HG02870 (cell line): ENCODE measurements around the gene BRS3.
"Not testable (repeated sequence)": the region's sequence is repeated elsewhere in the genome, so short reads cannot be mapped to it uniquely, and the experiment has no call there.

Source experiments
- ATAC-seq: cut with Tn5 transposase; IDR thresholded peaks from one replicate; pipeline ENCODE4 v1.9.1; 2021; ENCODE audit warnings: mild to moderate bottlenecking, moderate library complexity; ENCODE audit not compliant: unreplicated experiment

Gene BRS3

DNA sequence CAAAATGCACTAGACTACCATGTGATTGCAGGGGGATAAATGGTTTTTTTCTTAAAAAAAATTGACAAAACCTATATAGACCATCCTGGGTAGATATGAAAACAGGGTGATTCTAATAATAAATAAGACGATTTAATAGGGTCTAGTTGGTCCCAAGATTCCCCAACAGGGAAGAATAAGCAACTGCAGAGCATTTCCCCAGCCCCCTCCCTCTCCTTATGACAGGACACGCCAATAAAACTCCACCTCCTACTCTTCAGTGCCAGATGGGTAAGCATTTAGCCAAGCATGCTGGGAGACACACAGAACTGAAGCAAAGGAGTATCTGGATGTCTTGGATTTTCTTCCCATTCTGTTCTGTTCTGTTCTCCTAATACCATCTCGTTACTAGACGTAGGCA lies at the start of gene BRS3:
Gene BRS3 (plus strand): TSS at position 301 of the 400 bp plus-strand sequence. CDS start 168 bp downstream, outside the sequence.
- ATAC-seq: no peak

DNA sequence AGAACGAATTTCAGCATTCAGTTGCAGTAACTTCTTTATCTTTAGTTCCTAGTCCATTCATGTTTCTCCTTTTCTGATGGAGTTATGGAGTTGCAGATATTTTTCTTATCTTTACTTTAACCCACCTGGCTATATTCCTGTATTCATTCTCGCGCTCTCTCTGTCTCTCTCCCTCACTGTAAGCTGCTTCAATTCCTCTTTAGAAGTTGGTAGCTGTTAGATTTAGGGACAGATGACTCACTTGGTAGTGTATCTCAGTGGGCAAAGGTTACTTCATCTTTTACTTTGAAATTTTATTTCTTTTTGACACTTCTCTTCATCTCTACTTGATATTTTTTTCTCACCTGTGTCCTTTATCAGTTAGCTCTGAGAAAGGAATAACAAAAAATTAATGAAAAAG lies 49.6 kb upstream of the BRS3 start:
- no peak for ATAC-seq

GRCh38 chrX:136445674-136446073 lies 42.1 kb upstream of the BRS3 start:
- not testable (repeated sequence) for ATAC-seq

GRCh38 chrX:136446208-136446607 lies 41.5 kb upstream of the BRS3 start:
- ATAC-seq: no peak

DNA sequence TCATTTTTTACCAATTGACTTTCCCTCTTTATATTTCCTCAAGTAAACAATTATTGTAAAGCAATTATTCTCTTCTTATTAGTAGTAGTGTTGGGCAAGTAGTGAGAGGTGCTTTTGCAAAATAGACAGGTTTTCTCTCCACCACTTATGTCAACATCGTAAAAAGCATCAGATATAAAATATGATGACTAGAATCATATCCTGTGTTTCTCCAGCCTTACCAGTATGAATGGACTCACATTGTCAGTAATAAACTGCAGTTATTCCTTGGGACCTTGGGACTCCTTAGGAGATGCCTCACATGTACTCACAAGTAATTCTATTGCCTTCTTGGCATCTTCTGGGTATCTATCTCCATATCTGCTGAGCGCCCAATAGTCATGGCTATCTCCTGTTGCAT lies 40.4 kb upstream of the BRS3 start:
- no peak for ATAC-seq

DNA sequence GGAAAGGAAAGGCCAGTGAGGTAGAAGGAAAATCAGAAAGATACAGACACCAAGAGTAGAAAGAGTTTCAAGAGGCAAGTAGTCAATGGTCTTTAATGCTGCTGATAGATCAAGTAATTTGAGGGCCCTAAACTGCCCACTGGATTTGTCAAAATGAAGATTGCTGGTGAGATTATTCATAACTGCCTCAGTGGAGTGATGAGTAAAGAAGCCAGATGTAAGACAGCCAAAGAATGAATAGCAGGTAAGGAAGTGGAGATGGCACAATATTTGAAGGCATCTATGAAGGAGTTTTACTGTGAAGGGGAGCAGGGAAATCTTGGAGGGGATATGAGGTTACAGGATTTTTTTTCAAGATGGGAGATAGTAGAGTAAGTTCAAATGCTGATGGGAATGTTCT lies 39.8 kb upstream of the BRS3 start:
- no peak for ATAC-seq

GRCh38 chrX:136450050-136450830 lies 37.5 kb upstream of the BRS3 start:
- no peak for ATAC-seq

- no peak for ATAC-seq
Observed at GRCh38 chrX:136452614-136453013, 35.1 kb upstream of the BRS3 start.

DNA sequence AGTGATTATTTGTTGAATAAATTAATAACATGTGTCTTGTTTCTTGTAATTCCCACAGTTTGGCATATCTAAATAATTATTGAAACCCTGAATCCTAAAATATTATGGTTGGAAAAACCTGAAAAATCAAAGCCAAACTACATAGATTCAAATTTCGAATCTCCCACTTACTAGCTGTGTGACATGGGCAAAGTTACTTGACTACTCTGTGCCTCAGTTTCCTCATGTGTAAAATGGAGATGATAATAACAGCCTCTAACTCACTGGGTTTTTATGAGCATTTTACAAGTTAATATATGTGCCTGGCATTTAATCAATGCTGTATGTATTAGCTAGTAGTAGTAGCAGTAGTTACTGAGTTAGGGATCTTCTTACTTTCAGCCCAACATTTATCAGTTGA lies 34.6 kb upstream of the BRS3 start:
- ATAC-seq: no peak

DNA sequence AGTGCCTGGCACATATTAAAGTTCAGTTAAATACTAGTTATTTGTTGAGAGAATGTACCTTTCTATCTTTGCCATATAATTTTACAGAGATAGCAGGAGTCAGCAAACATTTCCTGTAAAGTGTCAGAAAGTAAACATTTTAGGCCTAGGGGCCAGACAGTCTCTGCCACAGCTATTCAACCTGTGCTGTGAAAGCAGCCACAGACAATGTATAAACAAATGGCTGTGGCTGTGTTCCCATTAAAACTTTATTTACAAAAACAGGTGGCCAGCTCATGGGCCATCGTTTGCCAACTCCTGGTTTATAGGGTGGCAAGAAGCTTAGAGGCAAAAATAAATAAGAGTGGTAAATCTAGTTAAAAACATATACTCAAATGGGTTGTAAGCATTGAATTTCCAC lies 34.0 kb upstream of the BRS3 start:
- no peak for ATAC-seq

GRCh38 chrX:136456133-136456532 lies 31.6 kb upstream of the BRS3 start:
- no peak for ATAC-seq

DNA sequence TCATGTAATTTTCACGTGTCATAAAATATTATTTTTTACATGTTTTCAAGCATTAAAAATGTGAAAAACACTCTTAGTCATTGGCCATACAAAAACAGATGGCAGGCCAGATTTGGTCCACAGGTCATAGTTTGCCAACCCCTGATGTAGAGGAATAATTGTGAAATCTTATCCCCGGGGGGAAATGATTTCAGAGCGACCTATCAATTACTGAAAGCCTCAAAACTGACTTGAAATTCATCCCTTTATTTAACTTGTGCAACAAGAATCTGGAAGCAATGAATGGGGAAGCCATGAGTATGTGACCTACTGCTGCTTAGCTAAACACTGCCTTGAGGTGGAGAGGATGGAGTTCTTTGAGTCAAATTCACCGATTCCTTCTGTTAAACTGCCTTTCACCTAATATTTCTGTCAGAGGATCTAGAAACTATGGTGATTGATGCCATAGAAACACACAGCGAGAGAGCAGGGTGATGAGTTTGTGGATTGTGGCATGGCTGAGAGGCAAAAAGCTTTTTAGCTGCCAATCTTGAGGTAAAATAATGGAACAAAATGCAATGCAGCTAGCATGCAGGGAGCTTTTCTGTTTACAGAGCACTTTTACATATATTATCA lies 30.3 kb upstream of the BRS3 start:
- no peak for ATAC-seq

GRCh38 chrX:136464589-136464988 lies 23.2 kb upstream of the BRS3 start:
- ATAC-seq: no peak

- ATAC-seq: peak; percentile 74
Observed at GRCh38 chrX:136467303-136467702, 20.4 kb upstream of the BRS3 start.

DNA sequence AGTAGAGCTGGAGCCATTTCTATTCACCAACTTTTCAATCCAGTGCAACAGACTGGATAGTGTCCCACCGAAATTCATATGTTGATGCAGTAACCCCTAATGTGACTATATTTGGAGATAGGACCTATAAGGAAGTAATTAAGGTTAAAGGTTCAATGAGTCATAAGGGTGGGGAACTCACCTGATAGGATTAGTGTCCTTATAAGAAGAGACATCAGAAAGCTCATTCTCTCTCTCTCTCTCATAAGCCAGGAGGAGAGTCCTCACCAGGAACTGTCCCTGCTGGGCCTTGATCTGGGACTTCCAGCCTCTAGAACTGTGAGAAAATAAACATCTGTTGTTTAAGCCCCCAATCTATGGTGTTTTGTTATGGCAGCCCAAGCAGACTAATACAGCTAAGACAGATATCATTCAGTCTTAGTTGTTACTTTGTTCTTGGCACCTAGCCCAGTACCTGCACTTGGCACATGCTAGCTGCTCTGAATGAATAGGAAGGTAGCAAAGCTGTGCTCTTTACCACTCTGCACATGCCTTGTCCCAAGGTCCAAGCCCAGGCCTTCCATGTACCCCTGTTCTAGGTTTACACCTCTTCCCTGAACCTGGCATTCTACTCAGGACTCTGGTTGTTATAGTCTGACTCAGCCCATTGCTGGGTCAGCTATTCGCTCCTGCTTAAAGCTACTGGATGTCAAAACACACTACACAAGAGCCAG lies 19.2 kb upstream of the BRS3 start:
- ATAC-seq: no peak

DNA sequence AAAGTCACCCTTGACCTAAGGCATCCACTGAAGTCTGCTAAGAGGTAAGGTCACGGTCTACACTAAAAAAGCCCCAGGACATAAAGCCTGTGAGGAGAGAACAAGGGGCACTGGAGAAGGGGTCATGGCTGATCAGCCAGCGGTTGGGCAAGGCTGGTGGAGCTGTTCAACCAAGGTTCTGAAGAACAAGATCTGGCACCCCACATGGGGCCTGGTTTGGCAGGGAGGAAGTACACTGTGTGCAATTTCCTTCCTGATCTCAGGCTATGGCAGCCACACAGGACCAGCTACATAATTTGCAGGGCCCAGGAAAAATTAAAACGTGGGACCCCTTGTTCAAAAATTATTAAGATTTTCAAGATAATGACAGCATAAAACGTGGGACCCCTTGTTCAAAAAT lies 14.1 kb upstream of the BRS3 start:
- no peak for ATAC-seq

DNA sequence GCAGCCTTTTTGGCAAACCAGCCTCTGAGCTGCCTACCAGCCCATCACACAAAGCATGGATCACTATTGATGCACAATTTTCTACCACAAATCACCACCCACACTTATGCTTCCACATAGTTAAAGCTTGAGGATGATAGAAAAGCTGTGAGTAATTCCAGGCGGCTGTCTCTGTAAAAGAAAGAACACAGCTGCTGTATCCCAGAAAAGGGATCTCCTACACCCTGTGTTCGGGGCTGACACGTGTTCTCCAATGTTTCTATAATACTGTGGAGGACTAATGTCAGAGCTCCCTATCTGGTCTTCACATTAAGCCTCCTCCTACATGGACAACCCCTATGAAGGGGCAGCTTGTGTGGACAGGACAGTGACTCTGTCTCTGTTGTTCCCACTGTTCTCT lies 12.5 kb upstream of the BRS3 start:
- ATAC-seq: no peak

DNA sequence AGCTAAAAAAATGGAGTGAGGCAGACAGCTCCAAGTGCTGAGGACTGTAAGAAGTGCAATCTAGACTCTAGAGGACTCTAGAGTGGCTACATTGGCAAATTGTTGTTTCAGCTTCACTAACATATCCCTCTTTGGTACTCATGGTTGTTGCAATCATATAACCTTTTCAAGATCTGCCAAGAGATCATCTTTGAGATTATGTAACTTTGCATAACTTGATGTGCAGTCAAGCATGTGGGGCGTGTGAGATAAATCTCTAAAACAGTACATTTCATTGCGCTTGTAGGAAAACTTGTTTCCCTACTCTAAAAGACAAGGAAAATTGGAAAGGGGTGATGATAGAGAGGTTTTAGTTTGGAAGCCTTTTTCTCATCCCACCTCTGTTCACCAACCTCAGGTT lies 11.2 kb upstream of the BRS3 start:
- ATAC-seq: no peak

GRCh38 chrX:136477026-136477425 lies 10.7 kb upstream of the BRS3 start:
- ATAC-seq: no peak

- ATAC-seq: no peak
Observed at GRCh38 chrX:136480383-136480782, 7.4 kb upstream of the BRS3 start.

DNA sequence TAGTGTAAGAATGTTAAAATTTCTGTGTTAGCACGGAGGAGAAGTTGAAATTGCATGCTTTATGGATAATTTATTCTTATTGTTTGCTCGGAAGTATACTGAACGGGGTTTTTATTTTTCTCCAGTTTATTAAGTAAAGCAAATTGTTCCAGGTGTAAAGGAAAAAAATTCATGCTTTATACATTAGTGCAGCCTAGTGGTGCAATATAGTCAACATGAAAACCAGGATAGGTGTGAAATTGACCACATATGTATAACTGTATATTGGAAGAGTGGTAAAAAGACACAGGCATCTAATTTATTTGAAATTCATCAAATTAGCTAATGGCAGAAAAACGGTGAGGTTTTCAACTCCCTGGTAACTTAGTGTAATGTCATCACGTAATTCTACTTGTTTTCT lies 959 bp downstream of the BRS3 start:
- ATAC-seq: no peak

- ATAC-seq: no peak
Observed at GRCh38 chrX:136491832-136492231, 4.1 kb downstream of the BRS3 start.
